K562 (cell line): Measurements from ENCODE around the gene BORCS8. TPM values are rescaled to one million over a fixed set of nuclear protein-coding genes. Genes with fewer than 3 reads are reported as not detected.

Source experiments
- BRF2 ChIP-seq: IDR thresholded peaks from 3 replicates; pipeline ENCODE4 v1.6.1; 2011; ENCODE audit warnings: borderline replicate concordance, mild to moderate bottlenecking; ENCODE audit not compliant: insufficient read length, insufficient read depth
- ELF1 ChIP-seq: fragments of 200-800 bp; sonication (Bioruptor generic); IDR thresholded peaks from 2 replicates; pipeline ENCODE4 v1.6.1; 2016; ENCODE audit warnings: missing genetic modification characterization, missing compliant biosample characterization
- EZH2 ChIP-seq: IDR thresholded peaks from 2 replicates; pipeline ENCODE4 v1.6.1; 2012; ENCODE audit warnings: low read depth, mild to moderate bottlenecking, inconsistent platforms, low read length, borderline replicate concordance
- GABPA ChIP-seq: fragments of 200-800 bp; sonication (Bioruptor generic); conservative IDR thresholded peaks from 2 replicates; pipeline ENCODE4 v1.6.1; 2016; ENCODE audit warnings: low read depth, missing genetic modification characterization, missing compliant biosample characterization
- HMGXB4 ChIP-seq: sonication (generic); formaldehyde crosslinking; IDR thresholded peaks from 2 replicates; pipeline ENCODE4 v1.8.1; 2023; ENCODE audit warnings: mild to moderate bottlenecking, missing genetic modification reagents
- PHF20 ChIP-seq: fragments of 450-650 bp; IDR thresholded peaks from 2 replicates; pipeline ENCODE4 v1.6.1; 2018; ENCODE audit not compliant: partially characterized antibody
- RCOR1 ChIP-seq, 2 experiments: IDR thresholded peaks; 2 replicates each; pipeline ENCODE4 v1.6.1; 2012; ENCODE audit warnings: low read depth in 2 of 2, low read length in 2 of 2, borderline replicate concordance in 1 of 2, improper control_type of control experiment in 1 of 2
- TFAP4 ChIP-seq: sonication (generic); formaldehyde crosslinking; IDR thresholded peaks from 2 replicates; pipeline ENCODE4 v1.8.0; 2022; ENCODE audit warnings: missing genetic modification reagents, mild to moderate bottlenecking, moderate library complexity, borderline replicate concordance
- ZBTB11 ChIP-seq, 3 experiments: fragments of 200-800 bp in 1 of 3; fragments of 250-450 bp in 1 of 3; fragments of 450-650 bp in 1 of 3; sonication (Bioruptor Pico) in 1 of 3; sonication (Bioruptor generic) in 1 of 3; formaldehyde crosslinking in 1 of 3; IDR thresholded peaks; 2 replicates each; pipeline versions ENCODE4 v1.6.1 to v1.8.0; 2016 to 2022; ENCODE audit warnings: mild to moderate bottlenecking in 2 of 3, missing genetic modification characterization in 2 of 3, missing compliant biosample characterization in 1 of 3, moderate library complexity in 1 of 3
- ZHX1 ChIP-seq: fragments of 150-350 bp; conservative IDR thresholded peaks from 2 replicates; pipeline ENCODE4 v1.6.1; 2014; ENCODE audit warnings: low read length
- ZNF384 ChIP-seq: IDR thresholded peaks from 2 replicates; pipeline ENCODE4 v1.6.1; 2012; ENCODE audit warnings: low read depth, low read length, improper control_type of control experiment
- polyA plus RNA-seq, 8 experiments: library from polyadenylated mRNA; depleted of rRNA in 4 of 8; stranded (reverse) in 5 of 8; unstranded in 3 of 8; fragments of >200 nt; fragmentation: Nextera tagmentation in 2 of 8; fragmentation: Illumina TruSeq in 1 of 8; extraction: Ambion mirVana in 2 of 8; extraction: Trizol in 1 of 8; gene quantifications; 2 replicates each; pipeline versions ENCODE4 v1.2.1 to v1.2.3, GENCODE V29; 2011 to 2014; ENCODE audit warnings: inconsistent platforms in 1 of 8, missing spikeins in 1 of 8
- total RNA-seq, 7 experiments: library from RNA; depleted of rRNA in 6 of 7; stranded (reverse); fragments of >200 nt in 6 of 7; fragmentation: Illumina TruSeq in 2 of 7; extraction: Trizol in 2 of 7; gene quantifications; 2 replicates each; pipeline versions ENCODE4 v1.2.1 to v1.2.3, GENCODE V29; 2011 to 2021; ENCODE audit warnings: low replicate concordance in 1 of 7
- TF ChIP-seq, protein P1 (sequence below): fragments of 250-450 bp; sonication (Bioruptor Pico); IDR thresholded peaks from 2 replicates; pipeline ENCODE4 v1.8.0; 2021; ENCODE audit warnings: borderline replicate concordance, mild to moderate bottlenecking, moderate library complexity; ENCODE audit not compliant: poor library complexity, severe bottlenecking

BORCS8 gene
- total and polyA plus RNA-seq, 9 of the 15 experiments (the other 6 are each of a cell fraction or from before 2014, with no cell fraction given): 4.6 to 33.6 (median 16.3) TPM

- TF ChIP-seq ZBTB11 (CRISPR knock-in tag; IDR thresholded peaks at IDR 0.05): no peak
- TF ChIP-seq EZH2: no peak
- TF ChIP-seq RCOR1 (IDR thresholded peaks at IDR 0.05; ENCODE audit: borderline replicate concordance in 1 of 2, low read depth in 2 of 2, low read length in 2 of 2): 0 out of 4 replicates have a peak, but pooled peaks of 1 of the 2 experiments have one; percentile 7
- TF ChIP-seq ZNF384: peak; percentile 14; the same call in 1 of the 2 replicates
- TF ChIP-seq ELF1 (tag): peak; percentile 89
- no peak for TF ChIP-seq HMGXB4 (CRISPR knock-in tag)
- TF ChIP-seq BRF2: no peak
- TF ChIP-seq TFAP4 (CRISPR knock-in tag): peak; percentile 59; the same call in 1 of the 2 replicates
- no peak for TF ChIP-seq ZHX1
- TF ChIP-seq, protein P1, sequence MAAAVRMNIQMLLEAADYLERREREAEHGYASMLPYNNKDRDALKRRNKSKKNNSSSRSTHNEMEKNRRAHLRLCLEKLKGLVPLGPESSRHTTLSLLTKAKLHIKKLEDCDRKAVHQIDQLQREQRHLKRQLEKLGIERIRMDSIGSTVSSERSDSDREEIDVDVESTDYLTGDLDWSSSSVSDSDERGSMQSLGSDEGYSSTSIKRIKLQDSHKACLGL (CRISPR knock-in tag): no peak
- TF ChIP-seq PHF20: peak; percentile 59
- TF ChIP-seq GABPA (tag): peak; percentile 54
Measured at GRCh38 chr19:19145684-19146608, 46.0 kb downstream of the BORCS8 start (continued).
